IPS DF 4.7 (cell line): Measurements from ENCODE around the gene CD58.

Experiments
- DNase-seq: peaks from one replicate; pipeline ENCODE4 v3.0.0-alpha.2; 2013; ENCODE audit warnings: low spot score; ENCODE audit errors: extremely low read depth

The CD58 gene

GRCh38 chr1:116474921-116475849 is 95.6 kb downstream of the CD58 start:
- DNase-seq = no peak

- no peak for DNase-seq
Observed at GRCh38 chr1:116472431-116472961, 98.3 kb downstream of the CD58 start.

GRCh38 chr1:116471241-116471640 is 99.6 kb downstream of the CD58 start:
- no peak for DNase-seq

- no peak for DNase-seq
Observed at GRCh38 chr1:116470671-116471070, 100.2 kb downstream of the CD58 start.

- no peak for DNase-seq
Observed at GRCh38 chr1:116466810-116467557, 103.8 kb downstream of the CD58 start.

GRCh38 chr1:116465845-116466685 is 104.8 kb downstream of the CD58 start:
- no peak for DNase-seq

DNA sequence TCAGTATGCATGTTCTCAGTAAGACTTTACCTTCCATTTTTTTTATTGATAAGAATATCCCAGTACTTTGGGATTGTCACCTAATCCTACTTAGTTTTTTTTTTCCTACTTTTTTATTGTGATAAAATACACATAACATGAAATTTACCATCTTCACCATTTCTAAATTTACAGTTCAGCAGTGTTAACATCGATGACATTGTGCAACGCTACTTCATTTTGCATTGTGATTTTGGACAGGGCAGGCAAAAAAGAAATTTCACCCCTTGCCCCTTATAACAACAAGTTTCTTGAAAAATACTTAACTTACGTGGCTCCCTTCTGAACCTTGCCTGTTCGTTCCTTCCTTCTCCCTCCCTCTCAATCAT is 105.4 kb downstream of the CD58 start:
- DNase-seq = no peak
